Measurements from ENCODE around the gene BTD.

The BTD gene

DNA sequence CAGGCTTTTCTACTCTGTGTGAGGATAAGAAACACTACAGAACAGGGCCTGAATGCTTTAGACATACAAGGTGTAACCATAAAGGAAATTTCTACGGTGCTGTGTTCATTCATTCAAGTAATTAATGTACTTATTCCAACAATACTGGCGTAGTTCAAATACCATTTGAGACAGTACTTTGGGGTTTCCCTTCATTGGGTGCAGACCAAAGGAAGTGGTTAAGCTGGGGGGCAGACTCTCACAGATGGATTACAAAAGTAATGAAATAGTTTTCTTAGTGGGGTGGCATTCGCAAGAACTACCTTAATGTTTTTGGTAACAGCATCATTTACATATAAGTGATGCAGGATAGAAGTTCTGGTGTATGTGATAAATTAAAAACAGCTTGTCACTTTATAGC, 65.9 kb downstream of the BTD start:
- DNase-seq, result no peak

GRCh38 chr3:15673536-15673935, 72.0 kb downstream of the BTD start:
- no peak for DNase-seq

DNA sequence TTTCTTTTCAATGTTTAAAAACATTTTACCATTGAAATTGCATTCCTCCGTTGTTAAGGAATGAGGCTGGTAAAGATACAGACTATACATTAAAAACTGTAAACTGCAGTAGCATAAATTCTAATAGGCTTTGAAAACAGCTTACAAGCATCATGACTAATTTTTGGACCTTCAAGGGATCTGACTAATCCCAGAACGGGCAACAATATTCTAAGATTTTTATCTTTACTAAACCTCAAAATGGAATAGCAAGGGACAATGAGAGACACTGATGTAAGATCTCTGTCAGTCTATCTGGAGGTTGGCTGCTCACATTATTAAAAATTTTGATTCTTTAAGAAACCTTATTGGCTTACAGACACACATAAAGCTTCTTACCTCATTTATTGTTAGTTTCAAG, 74.7 kb downstream of the BTD start:
- DNase-seq, result no peak

DNA sequence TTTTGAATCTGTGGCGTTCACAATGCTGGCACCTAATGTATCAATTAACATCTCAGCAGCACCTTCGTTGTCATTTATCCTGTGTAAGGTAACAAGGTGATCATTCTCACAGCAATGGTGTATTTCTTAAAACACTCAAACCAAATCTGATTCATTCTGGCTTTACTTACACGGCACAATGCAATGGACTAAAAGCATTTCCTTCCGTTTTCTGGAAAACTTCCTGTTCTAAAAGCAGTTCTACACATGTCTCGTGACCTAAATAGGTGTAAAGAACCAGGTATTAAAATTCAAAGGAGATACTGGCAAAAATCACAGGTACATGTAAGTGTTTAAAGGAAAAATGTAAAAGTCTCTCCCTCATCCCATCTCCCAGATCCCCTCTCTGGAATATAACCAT, 77.8 kb downstream of the BTD start:
- DNase-seq, result no peak

GRCh38 chr3:15681668-15682067, 80.1 kb downstream of the BTD start:
- no peak for DNase-seq

- peak; percentile 56 for DNase-seq
These were observed 81.1 kb downstream of the BTD start for GRCh38 chr3:15682561-15683185.

- DNase-seq, result no peak
These were observed 81.7 kb downstream of the BTD start for GRCh38 chr3:15683253-15683652.

GRCh38 chr3:15685927-15686326, 84.4 kb downstream of the BTD start:
- no peak for DNase-seq

DNA sequence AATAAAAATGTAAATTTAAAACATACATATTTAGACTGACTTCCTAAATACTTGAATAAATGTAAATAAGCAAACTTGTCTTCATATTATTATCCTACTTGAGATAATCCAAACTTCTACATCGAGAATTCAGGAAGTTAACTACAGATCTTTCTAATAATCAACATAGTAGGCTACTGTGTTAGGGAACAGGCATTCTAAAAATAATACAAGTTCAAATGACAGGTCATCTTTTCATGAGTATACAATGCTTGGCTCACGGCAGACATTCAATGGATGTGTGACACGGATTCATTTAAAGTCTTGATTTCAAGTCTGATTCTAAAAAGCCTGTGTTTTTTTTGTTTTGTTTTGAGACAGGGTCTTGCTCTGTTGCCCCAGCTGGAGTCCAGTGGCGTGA, 88.7 kb downstream of the BTD start:
- DNase-seq, result no peak

GRCh38 chr3:15690748-15691147, 89.2 kb downstream of the BTD start:
- no peak for DNase-seq

DNA sequence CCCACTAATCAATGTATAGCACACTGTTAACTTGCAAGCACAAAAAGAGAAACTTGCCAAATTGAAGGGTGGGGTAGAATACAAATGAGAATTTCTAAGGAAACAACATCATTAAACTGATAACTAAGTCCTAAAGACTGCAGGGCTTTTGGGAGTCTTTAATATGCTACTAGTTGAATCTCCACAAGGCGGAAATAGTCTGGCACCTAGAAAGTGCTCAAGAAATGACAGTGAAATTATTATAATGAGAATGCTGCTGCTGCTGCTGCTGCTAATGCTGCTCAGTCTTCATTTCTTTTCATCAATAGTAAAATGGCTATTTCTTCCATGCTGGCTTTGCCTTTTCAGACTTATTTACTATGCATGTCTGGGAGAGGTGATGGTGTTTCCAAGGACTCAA, 91.8 kb downstream of the BTD start:
- no peak for DNase-seq

DNA sequence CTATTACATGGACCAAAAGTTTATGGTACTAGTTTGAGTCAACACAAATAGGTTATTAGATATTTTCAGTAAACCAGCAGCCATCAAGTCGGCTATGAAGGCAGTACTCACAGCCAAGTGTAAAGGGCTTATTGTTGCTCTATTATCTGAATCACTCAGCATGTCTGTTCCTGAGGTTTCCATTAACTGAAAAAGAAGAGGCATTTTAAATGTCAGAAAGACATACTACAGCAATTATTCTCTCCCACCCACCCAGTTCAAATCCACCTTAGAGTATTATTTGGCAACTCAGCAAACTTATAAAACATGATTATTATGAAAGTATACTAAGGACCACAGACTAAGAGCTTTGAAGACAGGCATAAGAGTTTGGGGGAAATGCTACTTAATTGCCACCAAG, 93.1 kb downstream of the BTD start:
- DNase-seq, result no peak

Measured in fibroblast of skin of abdomen (primary cell).